A549 (cell line): ENCODE data around the gene PCDH9. TPM values are rescaled to one million over a fixed set of nuclear protein-coding genes. Genes with fewer than 3 reads are reported as not detected.

ENCODE experiments used
- ATAC-seq, 2 experiments: fragments of 200-7000 bp in 1 of 2; fragments of >200 bp in 1 of 2; cut with Nextera tagmentation in 1 of 2; cut with Tn5 transposase in 1 of 2; 3 replicates each; pipeline versions ENCODE4 v1.8.0 to v1.9.1; 2018 to 2020; ENCODE audit warnings: mild to moderate bottlenecking in 1 of 2, moderate library complexity in 1 of 2
- CTCF ChIA-PET: fragments of 300-600 bp; sonication (Branson Sonifier 250); formaldehyde crosslinking; extraction: SDS; loops from one replicate; lab custom pipeline; 2021; ENCODE audit warnings: antibody characterized with exemption, inconsistent platforms; lab: Yijun Ruan, JAX
- POLR2A ChIA-PET: fragments of 350-600 bp; formaldehyde crosslinking; extraction: SDS; loops from one replicate; lab custom pipeline; 2021; ENCODE audit warnings: antibody characterized with exemption, inconsistent platforms; lab: Yijun Ruan, JAX
- DNase-seq, 2 experiments: peaks; one replicate each; pipeline versions ENCODE4 v3.0.0 to v3.0.0-alpha.2; 2011 to 2016; ENCODE audit warnings: low read depth in 1 of 2, low spot score in 1 of 2
- FAIRE-seq: peaks from 2 replicates; lab custom pipeline; 2011; peaks lifted over from hg19 to GRCh38; lab: Jason Lieb, UNC
- H3K27ac ChIP-seq, 2 experiments: fragments of >200 bp; sonication (Bioruptor Twin); formaldehyde crosslinking; 3 replicates each; pipeline ENCODE4 v1.5.1; 2016 to 2017
- H3K4me1 ChIP-seq: fragments of >200 bp; sonication (Bioruptor Twin); formaldehyde crosslinking; 3 replicates; pipeline ENCODE4 v1.6.1; 2016
- H3K4me2 ChIP-seq: fragments of >200 bp; sonication (Bioruptor Twin); formaldehyde crosslinking; 3 replicates; pipeline ENCODE4 v1.6.1; 2016
- H3K4me3 ChIP-seq: fragments of >200 bp; sonication (Bioruptor Twin); formaldehyde crosslinking; 3 replicates; pipeline ENCODE4 v1.5.1; 2016
- H3K9me3 ChIP-seq: fragments of >200 bp; sonication (Bioruptor Twin); formaldehyde crosslinking; 3 replicates; pipeline ENCODE4 v1.6.1; 2016
- BCL3 ChIP-seq: fragments of >200 bp; sonication (Bioruptor Twin); formaldehyde crosslinking; IDR thresholded peaks from 3 replicates; pipeline ENCODE4 v1.6.1; 2016
- BHLHE40 ChIP-seq: IDR thresholded peaks from 2 replicates; pipeline ENCODE4 v1.6.1; 2012; ENCODE audit warnings: low read depth, low read length, inconsistent platforms
- CBX8 ChIP-seq: fragments of 200-600 bp; sonication (generic); IDR thresholded peaks from 2 replicates; pipeline ENCODE4 v1.6.1; 2016
- CEBPB ChIP-seq, 2 experiments: fragments of >200 bp in 1 of 2; sonication (Bioruptor Twin) in 1 of 2; formaldehyde crosslinking in 1 of 2; IDR thresholded peaks; 2 replicates each; pipeline ENCODE4 v1.6.1; 2012 to 2016
- CTCF ChIP-seq: fragments of >200 bp; sonication (Bioruptor Twin); formaldehyde crosslinking; IDR thresholded peaks from 3 replicates; pipeline ENCODE4 v1.5.1; 2016
- EHMT2 ChIP-seq: fragments of 200-600 bp; sonication (generic); IDR thresholded peaks from 2 replicates; pipeline ENCODE4 v1.6.1; 2016; ENCODE audit warnings: antibody characterized with exemption, low read depth, mild to moderate bottlenecking, moderate library complexity
- FOSB ChIP-seq: fragments of 250-450 bp; sonication (Bioruptor Pico); IDR thresholded peaks from 2 replicates; pipeline ENCODE4 v1.5.0; 2020; ENCODE audit warnings: mild to moderate bottlenecking, moderate library complexity
- HEYL ChIP-seq: fragments of 250-450 bp; sonication (Bioruptor Pico); IDR thresholded peaks from 2 replicates; pipeline ENCODE4 v1.8.0; 2021; ENCODE audit warnings: mild to moderate bottlenecking, moderate library complexity
- HMGXB4 ChIP-seq: fragments of 250-450 bp; sonication (Bioruptor Pico); IDR thresholded peaks from 2 replicates; pipeline ENCODE4 v1.5.0; 2021; ENCODE audit warnings: mild to moderate bottlenecking, moderate library complexity, borderline replicate concordance
- MAFK ChIP-seq: fragments of 450-650 bp; IDR thresholded peaks from 2 replicates; pipeline ENCODE4 v1.6.1; 2014; ENCODE audit not compliant: partially characterized antibody
- MAZ ChIP-seq: fragments of 150-350 bp; IDR thresholded peaks from 2 replicates; pipeline ENCODE4 v1.6.1; 2014; ENCODE audit warnings: antibody characterized with exemption, low read depth, low read length, borderline replicate concordance
- REST ChIP-seq: fragments of 200-600 bp; sonication (generic); IDR thresholded peaks from 2 replicates; pipeline ENCODE4 v1.6.1; 2016; ENCODE audit warnings: antibody characterized with exemption, mild to moderate bottlenecking, moderate library complexity
- RFX5 ChIP-seq: fragments of 450-650 bp; IDR thresholded peaks from 2 replicates; pipeline ENCODE4 v1.7.1; 2014; ENCODE audit warnings: antibody characterized with exemption, mild to moderate bottlenecking, moderate library complexity
- RNF2 ChIP-seq: fragments of 200-600 bp; sonication (generic); IDR thresholded peaks from 2 replicates; pipeline ENCODE4 v1.6.1; 2016; ENCODE audit warnings: low read depth, mild to moderate bottlenecking, antibody characterized with exemption, moderate library complexity, borderline replicate concordance
- SMC3 ChIP-seq: fragments of >200 bp; sonication (Bioruptor Twin); formaldehyde crosslinking; IDR thresholded peaks from 3 replicates; pipeline ENCODE4 v1.6.1; 2018; ENCODE audit warnings: inconsistent platforms
- ZFP36 ChIP-seq: fragments of 450-650 bp; IDR thresholded peaks from 2 replicates; pipeline ENCODE4 v1.6.1; 2014; ENCODE audit warnings: borderline replicate concordance; ENCODE audit not compliant: partially characterized antibody
- WGBS: methylation state at CpG from one replicate; pipeline ENCODE4 v1.1.6; 2017; ENCODE audit errors: missing lambda C conversion rate; 5-methylcytosine and 5-hydroxymethylcytosine counted together
- polyA plus RNA-seq, 4 experiments: library from polyadenylated mRNA; depleted of rRNA in 3 of 4; stranded (reverse); fragments of >200 nt; fragmentation: RNase III in 1 of 4; extraction: RNeasy Plus Mini Kit Qiagen cat#74134 plus additional on column Dnase treatment in 1 of 4; gene quantifications; 2 replicates in 3 of 4; 3 replicates in 1 of 4; pipeline ENCODE4 v1.2.3, GENCODE V29; 2011 to 2017

The PCDH9 gene
- polyA plus RNA-seq, 2 of the 4 experiments (the other 2 are of a cell fraction), result 16.0 to 29.5 TPM

GRCh38 chr13:66778461-66778860, 451.7 kb downstream of the PCDH9 start (continued):
- no peak for TF ChIP-seq REST
- TF ChIP-seq CBX8, result no peak
- TF ChIP-seq EHMT2, result no peak
- TF ChIP-seq BHLHE40, result no peak
- no peak for TF ChIP-seq BCL3
- no peak for TF ChIP-seq RFX5
- TF ChIP-seq HMGXB4 (CRISPR knock-in tag), result no peak
- TF ChIP-seq, all 56 proteins: peak for 0

GRCh38 chr13:66775196-66775595, 454.9 kb downstream of the PCDH9 start:
- CTCF ChIA-PET, result no interaction called here
- Histone ChIP-seq H3K27ac (no peak overlapping the region), H3K4me2 (no peak overlapping the region), H3K4me1 (no peaks in the 10 kb centered on the region), H3K9me3 (no peaks in the 10 kb centered on the region), H3K4me3 (no peak overlapping the region)
- 80% methylated on average over 3 of the region's 3 CpGs for WGBS
- TF ChIP-seq MAZ (no peak), CTCF (no peak), ZFP36 (no peak), MAFK (no peak), CEBPB (IDR thresholded peaks at IDR 0.05) (no peak), BHLHE40 (no peak), HEYL (no peak), RNF2 (no peak), SMC3 (no peak)
- FAIRE-seq, result no peak
- no peak for DNase-seq
- POLR2A ChIA-PET, result no interaction called here
- ATAC-seq, result no peak

- ChIA-PET POLR2A (no interaction called here), CTCF (no interaction called here)
- no peaks in the 10 kb centered on the region for H3K9me3 ChIP-seq
- no peak overlapping the region for H3K4me2 ChIP-seq
- H3K4me1 ChIP-seq, result no peaks in the 10 kb centered on the region
- FAIRE-seq, result no peak
- H3K27ac ChIP-seq, result no peak overlapping the region
- DNase-seq, result no peak
- TF ChIP-seq MAFK (no peak), FOSB (CRISPR knock-in tag) (no peak), CTCF (no peak), REST (no peak)
- no peak overlapping the region for H3K4me3 ChIP-seq
- WGBS, result 80% methylated on average over 2 of the region's 2 CpGs
- no peak for ATAC-seq
Observed at GRCh38 chr13:66774046-66774445, 456.1 kb downstream of the PCDH9 start.
